HL-60 (cell line): Measurements from ENCODE around the gene LIPC.

Experiments
- CTCF ChIP-seq: IDR thresholded peaks from one replicate; pipeline ENCODE4 v1.5.1; 2011; ENCODE audit warnings: low read length, control low read depth, inconsistent platforms; ENCODE audit not compliant: insufficient read depth
- POLR2AphosphoS5 ChIP-seq: IDR thresholded peaks from 2 replicates; pipeline ENCODE4 v1.6.1; 2012; ENCODE audit warnings: low read depth
- REST ChIP-seq: IDR thresholded peaks from 2 replicates; pipeline ENCODE4 v1.6.1; 2012; ENCODE audit warnings: low read depth; ENCODE audit not compliant: insufficient replicate concordance

- TF ChIP-seq CTCF = no peak
- no peak for TF ChIP-seq POLR2AphosphoS5
- no peak for TF ChIP-seq REST
Observed at GRCh38 chr15:58538225-58538727, 106.5 kb downstream of the LIPC start.
